Thymus (tissue), 11 donors: ENCODE data around the gene TRIO. TPM values are rescaled to one million over a fixed set of nuclear protein-coding genes. Genes with fewer than 3 reads are reported as not detected.

Experiments used
- DNase-seq, 9 donors: peaks; one replicate each; pipeline ENCODE4 v3.0.0-alpha.2; 2013; ENCODE audit warnings: low spot score in 9 of 9, low read depth in 6 of 9, missing footprints in 1 of 9
- H3K27ac ChIP-seq, 2 donors: one replicate each; pipeline ENCODE4 v1.5.1; 2013; ENCODE audit warnings: control low read depth in 1 of 2, low read depth in 1 of 2, low read length in 1 of 2, mild to moderate bottlenecking in 1 of 2, moderate library complexity in 1 of 2
- H3K27me3 ChIP-seq, 2 donors: one replicate each; pipeline ENCODE4 v1.5.1; 2013; ENCODE audit warnings: low read length in 1 of 2; ENCODE audit not compliant: control insufficient read depth in 2 of 2, insufficient read depth in 1 of 2
- H3K36me3 ChIP-seq, 2 donors: one replicate each; pipeline ENCODE4 v1.5.1; 2013; ENCODE audit warnings: low read length in 1 of 2, mild to moderate bottlenecking in 1 of 2, moderate library complexity in 1 of 2; ENCODE audit not compliant: control insufficient read depth in 2 of 2, insufficient read depth in 2 of 2
- H3K4me1 ChIP-seq, 2 donors: one replicate each; pipeline ENCODE4 v1.5.1; 2013; ENCODE audit warnings: low read length in 2 of 2; ENCODE audit not compliant: control insufficient read depth in 2 of 2, insufficient read depth in 2 of 2
- H3K4me3 ChIP-seq, 2 donors: one replicate each; pipeline ENCODE4 v1.5.1; 2013; ENCODE audit warnings: low read length in 2 of 2, control low read depth in 1 of 2, mild to moderate bottlenecking in 1 of 2
- H3K9me3 ChIP-seq, 2 donors: one replicate each; pipeline ENCODE4 v1.5.1; 2013; ENCODE audit warnings: low read length in 1 of 2, mild to moderate bottlenecking in 1 of 2; ENCODE audit not compliant: control insufficient read depth in 2 of 2, insufficient read depth in 1 of 2
- WGBS: extraction: QIAGEN DNeasy Blood & Tissue Kit; methylation state at CpG from one replicate; pipeline ENCODE4 v1.1.7; 2013; 5-methylcytosine and 5-hydroxymethylcytosine counted together
- polyA plus RNA-seq: library from polyadenylated mRNA; stranded (reverse); fragments of 200-250 nt; gene quantifications from one replicate; pipeline ENCODE4 v1.2.3, GENCODE V29; 2013
- total RNA-seq: library from RNA; stranded (reverse); fragments of 120-200 nt; gene quantifications from one replicate; pipeline ENCODE4 v1.2.4, GENCODE V29; 2013
- donor health status: healthy.

The TRIO gene
- total and polyA plus RNA-seq, 2 donors, result 26.9 to 52.1 TPM

DNA sequence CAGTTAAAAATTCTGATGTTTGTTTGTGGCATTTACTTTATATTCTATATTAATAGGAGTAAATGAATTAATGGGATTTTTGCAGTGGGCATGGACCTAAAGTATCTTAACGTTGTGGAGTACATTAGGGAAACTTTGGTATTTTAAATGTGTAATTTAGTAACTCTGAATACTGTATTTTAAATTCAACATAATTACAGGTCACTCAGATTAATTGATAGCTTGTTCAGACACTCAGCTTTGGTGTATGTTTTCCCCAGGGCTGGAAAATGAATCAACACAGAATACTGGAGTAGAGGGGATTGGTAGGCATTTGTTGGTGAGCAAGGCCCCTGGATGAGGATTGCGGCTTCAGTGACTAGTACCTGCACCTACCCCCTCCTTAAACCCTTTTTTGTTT lies 117.5 kb downstream of the TRIO start:
- Histone ChIP-seq H3K27me3 (no peaks in the 10 kb centered on the region), H3K9me3 (no peaks in the 10 kb centered on the region), H3K4me1 (peaks cover 11 to 77% of the 10 kb centered on the region in 2 donors), H3K4me3 (no peak overlapping the region), H3K36me3 (no peaks in the 10 kb centered on the region), H3K27ac (peak overlapping the region; percentile 56 to 95)
- WGBS, result 46% methylated on average over 2 of the region's 2 CpGs
- DNase-seq, result no peak

DNA sequence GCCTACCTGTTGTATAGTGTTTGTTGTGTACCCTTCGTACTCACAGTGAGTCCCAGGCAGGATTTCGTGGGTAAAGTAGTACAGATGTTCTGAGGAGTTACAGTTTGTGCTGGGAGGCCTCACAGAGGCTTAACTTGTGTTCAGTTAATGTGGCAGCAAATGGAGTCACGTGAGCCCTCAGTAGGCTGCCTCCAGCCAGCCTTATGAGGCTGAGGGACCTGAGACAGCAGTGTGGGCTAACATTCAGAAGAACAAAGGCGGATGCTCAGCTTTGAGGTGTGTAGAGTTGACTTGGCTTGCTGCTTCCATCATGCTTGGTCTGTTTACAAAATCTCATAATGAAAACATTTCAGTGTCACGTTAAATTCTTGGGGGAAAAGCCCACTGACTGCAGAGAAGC lies 118.1 kb downstream of the TRIO start:
- H3K27ac ChIP-seq, result peak overlapping the region; percentile 37 to 95
- H3K4me3 ChIP-seq, result no peak overlapping the region
- 46% methylated on average over 5 of the region's 5 CpGs for WGBS
- H3K9me3 ChIP-seq, result no peaks in the 10 kb centered on the region
- H3K4me1 ChIP-seq, result peaks cover 11 to 73% of the 10 kb centered on the region in 2 donors
- H3K27me3 ChIP-seq, result no peaks in the 10 kb centered on the region
- H3K36me3 ChIP-seq, result no peaks in the 10 kb centered on the region
- DNase-seq, result peak in 8 of 9 donors; percentile 54 to 88 (median 67)

DNA sequence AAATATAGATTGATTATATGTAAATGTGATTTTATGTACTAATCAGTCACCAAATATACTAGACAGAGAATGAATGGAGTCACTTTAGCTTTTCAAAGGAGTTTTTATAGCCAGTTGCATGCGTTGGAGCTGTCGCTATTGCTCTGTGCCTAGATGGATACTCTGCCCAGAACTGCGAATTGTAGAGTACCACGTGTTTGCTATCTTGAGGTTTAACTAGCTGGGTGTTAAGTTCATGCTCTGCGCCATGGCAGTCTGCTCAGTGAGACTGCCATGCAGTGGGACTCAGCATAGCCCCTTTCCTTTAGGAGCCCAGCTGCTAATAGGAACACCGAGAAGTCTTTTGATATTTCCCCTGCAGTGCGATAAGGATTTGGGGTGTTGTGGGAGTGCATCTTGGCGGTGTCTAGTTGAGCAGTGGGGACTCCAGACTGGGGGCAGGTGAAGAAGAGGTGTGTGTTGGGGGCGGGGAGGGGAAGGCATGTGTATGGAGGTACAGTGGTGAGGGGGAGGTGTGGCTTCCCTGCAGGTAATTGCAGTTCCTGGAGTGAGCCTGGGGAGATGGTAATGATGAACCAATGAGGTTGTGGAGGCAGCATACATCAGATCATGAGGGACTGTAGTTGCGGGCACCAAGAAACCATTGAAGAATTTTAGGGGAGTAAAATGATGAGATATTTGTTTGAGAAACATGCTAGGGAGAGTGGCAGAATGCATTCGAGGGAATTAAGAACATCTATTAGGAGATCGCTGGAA lies 118.9 kb downstream of the TRIO start:
- Histone ChIP-seq H3K9me3 (no peaks in the 10 kb centered on the region), H3K36me3 (no peaks in the 10 kb centered on the region), H3K27ac (peak overlapping the region in 1 of 2 donors; percentile 95), H3K27me3 (no peaks in the 10 kb centered on the region), H3K4me1 (peaks cover 11 to 67% of the 10 kb centered on the region in 2 donors), H3K4me3 (no peak overlapping the region)
- WGBS, result 98% methylated on average over 12 of the region's 12 CpGs
- no peak for DNase-seq

DNA sequence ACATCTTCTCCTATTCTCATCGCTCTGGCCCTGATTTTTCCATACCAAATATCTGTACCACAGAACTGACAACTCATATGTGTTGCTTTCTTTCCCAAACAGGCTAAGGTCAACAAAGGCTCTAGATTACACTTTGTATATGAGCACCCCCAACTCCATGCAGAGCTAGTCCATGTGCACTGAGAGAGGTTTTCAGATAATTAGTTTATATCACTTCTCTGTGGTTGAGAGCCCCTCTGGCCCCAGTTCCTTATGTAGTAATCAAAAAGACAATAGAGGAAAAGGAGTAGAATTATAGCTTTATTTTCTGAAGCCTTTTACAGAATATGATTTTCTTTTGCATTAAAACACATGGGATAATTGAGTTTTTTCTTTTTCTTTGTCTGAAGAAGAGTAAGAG lies 120.0 kb downstream of the TRIO start:
- Histone ChIP-seq H3K27ac (no peak overlapping the region), H3K36me3 (no peaks in the 10 kb centered on the region), H3K4me3 (no peak overlapping the region), H3K4me1 (peaks cover 11 to 63% of the 10 kb centered on the region in 2 donors), H3K9me3 (no peaks in the 10 kb centered on the region), H3K27me3 (no peaks in the 10 kb centered on the region)
- DNase-seq, result no peak
- WGBS, result 99% methylated on average over 1 of the region's 1 CpG

DNA sequence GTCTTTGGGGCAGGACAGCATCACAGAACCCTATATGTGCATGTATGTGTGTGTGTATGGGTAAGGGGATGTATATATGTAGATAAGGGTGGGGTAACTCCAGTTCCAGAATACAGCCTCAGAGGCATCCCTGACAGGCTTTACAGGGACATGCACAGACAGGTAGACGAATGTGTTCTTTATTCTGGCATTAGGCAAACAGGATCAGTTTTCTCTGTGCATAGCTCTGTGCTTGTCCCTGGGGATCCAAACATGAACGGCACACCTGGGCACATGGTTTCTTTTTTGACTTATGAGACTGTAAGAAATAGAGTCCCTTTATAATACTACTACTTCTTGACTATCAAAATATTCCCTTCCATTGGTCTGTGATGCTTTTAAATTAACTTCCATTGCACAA lies 120.6 kb downstream of the TRIO start:
- DNase-seq, result no peak
- Histone ChIP-seq H3K27me3 (no peaks in the 10 kb centered on the region), H3K36me3 (no peaks in the 10 kb centered on the region), H3K27ac (no peak overlapping the region), H3K4me3 (no peak overlapping the region), H3K9me3 (no peaks in the 10 kb centered on the region), H3K4me1 (peaks cover 11 to 63% of the 10 kb centered on the region in 2 donors)
- WGBS, result 93% methylated on average over 2 of the region's 2 CpGs

DNA sequence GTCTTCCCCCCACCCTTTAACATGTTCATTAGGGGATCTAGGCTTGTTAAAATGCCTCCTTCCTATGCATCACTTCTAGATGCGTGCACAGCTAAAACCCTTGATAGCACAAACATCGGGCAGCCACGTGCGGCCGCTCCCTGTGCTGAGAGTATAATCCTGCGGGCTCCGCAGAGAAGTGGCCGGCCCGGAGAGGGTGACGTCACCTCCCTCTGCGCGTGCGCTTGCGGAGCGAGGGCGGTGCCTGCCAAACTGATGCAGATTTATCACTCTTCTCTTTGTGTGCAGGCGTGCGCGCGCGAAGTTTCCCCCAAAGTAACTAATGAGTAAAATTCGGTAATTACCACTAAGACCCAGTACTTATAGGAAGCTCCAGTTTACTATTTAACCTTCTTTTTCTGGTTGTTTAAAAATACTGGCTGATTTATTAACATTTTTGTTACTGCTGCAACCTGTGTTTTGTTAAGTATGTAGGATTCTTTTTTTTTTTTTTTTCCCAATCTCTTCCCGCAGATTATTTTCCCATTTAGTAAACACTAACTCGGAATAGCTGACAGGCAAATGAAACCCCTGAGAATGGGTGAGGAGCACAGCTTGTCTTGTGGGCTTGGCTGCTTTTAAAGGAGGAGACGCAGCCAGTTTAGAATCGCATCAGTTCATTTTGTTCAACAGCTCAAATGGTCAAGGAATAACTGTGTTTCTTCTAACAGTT lies 121.6 kb downstream of the TRIO start:
- Histone ChIP-seq H3K4me1 (peaks cover 11 to 59% of the 10 kb centered on the region in 2 donors), H3K36me3 (no peaks in the 10 kb centered on the region), H3K9me3 (no peaks in the 10 kb centered on the region), H3K4me3 (peak overlapping the region; percentile 43 to 44), H3K27me3 (no peaks in the 10 kb centered on the region), H3K27ac (peak overlapping the region in 1 of 2 donors; percentile 77)
- 6% methylated on average over 26 of the region's 26 CpGs for WGBS
- peak in 8 of 9 donors; percentile 68 to 91 (median 82) for DNase-seq

DNA sequence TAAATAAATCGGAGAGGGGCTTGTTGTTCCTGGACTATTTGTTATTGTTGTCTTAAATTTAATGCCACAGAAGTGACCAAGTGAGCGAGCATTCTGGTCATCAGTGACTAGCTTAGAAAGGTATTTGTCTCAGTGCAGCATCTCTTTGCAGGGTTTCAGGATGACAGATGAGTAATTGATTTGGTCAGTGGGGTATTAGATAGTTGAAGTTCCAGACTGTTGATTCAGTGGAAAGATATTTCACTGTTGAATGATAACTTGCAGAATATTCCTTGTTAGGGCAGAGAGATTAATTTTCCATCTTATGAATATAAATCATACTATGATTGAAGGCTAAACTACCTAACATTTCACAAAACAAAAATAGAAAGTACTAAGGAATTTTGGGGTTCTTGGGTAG lies 122.4 kb downstream of the TRIO start:
- WGBS, result 97% methylated on average over 2 of the region's 2 CpGs
- Histone ChIP-seq H3K27ac (no peak overlapping the region), H3K27me3 (no peaks in the 10 kb centered on the region), H3K36me3 (no peaks in the 10 kb centered on the region), H3K4me3 (no peak overlapping the region), H3K9me3 (no peaks in the 10 kb centered on the region), H3K4me1 (peaks cover 11 to 61% of the 10 kb centered on the region in 2 donors)
- DNase-seq, result no peak

DNA sequence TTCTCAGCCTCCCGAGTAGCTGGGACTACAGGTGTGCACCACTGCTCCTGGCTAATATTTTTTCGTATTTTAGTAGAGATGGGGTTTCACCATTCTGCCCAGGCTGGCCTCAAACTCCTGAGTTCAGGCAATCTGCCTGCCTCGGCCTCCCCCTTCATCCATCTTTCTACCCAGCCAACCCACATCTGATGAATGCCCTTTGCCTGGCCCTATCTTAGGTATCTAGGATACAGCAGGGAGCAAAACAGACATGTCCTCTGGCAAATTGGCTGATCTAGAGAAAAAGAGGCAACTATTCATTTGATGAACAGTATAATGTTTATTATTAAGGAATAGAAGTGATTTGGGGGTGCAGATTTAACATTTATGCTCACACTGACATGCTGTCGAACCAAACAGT lies 123.0 kb downstream of the TRIO start:
- peaks cover 10 to 55% of the 10 kb centered on the region in 2 donors for H3K4me1 ChIP-seq
- 98% methylated on average over 4 of the region's 4 CpGs for WGBS

DNA sequence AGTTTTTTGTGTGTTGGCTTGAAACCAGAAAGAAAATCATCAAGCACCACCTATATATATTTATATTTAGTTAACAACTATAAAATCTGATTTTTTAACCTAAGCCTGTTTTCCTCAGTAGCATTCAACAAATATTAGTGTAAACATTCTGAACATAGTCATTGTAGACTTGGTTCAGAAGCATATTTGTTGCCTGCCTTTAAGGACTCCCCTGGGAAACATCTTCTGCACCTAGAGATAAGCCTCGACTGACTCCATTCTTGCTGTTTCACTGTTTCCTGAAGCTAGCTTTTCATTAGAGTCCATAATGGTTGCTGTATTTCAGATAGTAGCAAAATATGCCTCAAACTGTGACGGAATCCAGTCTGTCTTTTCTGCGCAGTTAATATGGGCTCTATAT lies 123.5 kb downstream of the TRIO start:
- Histone ChIP-seq H3K9me3 (no peaks in the 10 kb centered on the region), H3K27ac (peak overlapping the region in 1 of 2 donors; percentile 26), H3K4me1 (peaks cover 6 to 50% of the 10 kb centered on the region in 2 donors), H3K4me3 (no peak overlapping the region), H3K27me3 (no peaks in the 10 kb centered on the region), H3K36me3 (peaks cover 0 to 3% of the 10 kb centered on the region in 2 donors)
- DNase-seq, result no peak
- WGBS, result 46% methylated on average over 3 of the region's 3 CpGs

More for the DNA sequence above, 123.0 kb downstream of the TRIO start:
- H3K27ac ChIP-seq, result no peak overlapping the region
- H3K9me3 ChIP-seq, result no peaks in the 10 kb centered on the region
- no peak overlapping the region for H3K4me3 ChIP-seq
- no peaks in the 10 kb centered on the region for H3K27me3 ChIP-seq
- H3K36me3 ChIP-seq, result peaks cover 0 to under 1% of the 10 kb centered on the region in 2 donors
- no peak for DNase-seq
